NB4 (cell line): ENCODE results near the gene KCTD16.

Experiments
- CTCF ChIP-seq: IDR thresholded peaks from one replicate; pipeline ENCODE4 v1.5.1; 2012; ENCODE audit warnings: low read depth, low read length
- MAX ChIP-seq: IDR thresholded peaks from 2 replicates; pipeline ENCODE4 v1.6.1; 2011; ENCODE audit warnings: low read depth, low read length
- MYC ChIP-seq: IDR thresholded peaks from 2 replicates; pipeline ENCODE4 v1.6.1; 2011; ENCODE audit warnings: low read depth, low read length
- POLR2A ChIP-seq: IDR thresholded peaks from 2 replicates; pipeline ENCODE4 v1.6.1; 2011; ENCODE audit warnings: mild to moderate bottlenecking; ENCODE audit not compliant: insufficient read length; ENCODE audit errors: extremely low read depth

DNA sequence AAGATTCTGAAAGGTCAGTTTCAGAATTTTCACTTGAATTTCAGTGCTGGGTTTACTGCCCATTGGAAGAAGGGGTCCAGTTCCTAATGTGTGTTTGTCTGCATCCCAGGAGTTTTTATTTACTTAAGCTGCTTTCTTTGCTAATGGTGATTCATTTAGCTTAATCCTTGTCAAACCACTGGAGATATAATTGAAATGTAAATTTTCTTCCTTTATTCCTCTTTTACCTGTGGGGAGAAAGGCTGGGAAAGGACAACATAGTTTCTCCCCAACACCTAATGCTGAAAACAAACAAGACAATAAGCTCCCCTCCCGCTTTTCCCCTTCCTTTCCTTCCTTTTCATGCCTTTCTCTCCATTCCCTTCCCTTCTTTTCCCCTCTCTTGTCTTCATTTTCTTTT lies 185.8 kb downstream of the KCTD16 start:
- no peak for TF ChIP-seq CTCF
- no peak for TF ChIP-seq POLR2A
- TF ChIP-seq MAX: no peak
- no peak for TF ChIP-seq MYC
